ENCODE results near the gene KDM4B. TPM values are rescaled to one million over a fixed set of nuclear protein-coding genes. Genes with fewer than 3 reads are reported as not detected.

The KDM4B gene
- total RNA-seq, 2 donors from 2014 or later, result 49.1 to 54.0 TPM

GRCh38 chr19:5062799-5063198 lies 93.9 kb downstream of the KDM4B start:
- Histone ChIP-seq H3K36me3 (peaks cover 17% of the 10 kb centered on the region), H3K9me3 (peaks cover 5% of the 10 kb centered on the region), H3K4me1 (ENCODE audit: control insufficient read depth in 1 of 2, low read depth in 2 of 2) (peaks cover 0 to 16% of the 10 kb centered on the region in 2 donors), H3K27me3 (replicated peaks; ENCODE audit: insufficient read depth) (no peaks in the 10 kb centered on the region), H3K27ac (no peak overlapping the region), H3K4me3 (no peak overlapping the region)
- DNase-seq (ENCODE audit: low spot score) (no peak), ATAC-seq (ENCODE audit: insufficient number of reproducible peaks, low FRiP score, low read depth) (no peak)
- no peak for TF ChIP-seq CTCF (IDR thresholded peaks at IDR 0.05)

- Histone ChIP-seq H3K27me3 (replicated peaks; ENCODE audit: insufficient read depth) (no peaks in the 10 kb centered on the region), H3K9me3 (peaks cover 5% of the 10 kb centered on the region), H3K4me3 (no peak overlapping the region), H3K36me3 (peaks cover 17% of the 10 kb centered on the region), H3K4me1 (ENCODE audit: control insufficient read depth in 1 of 2, low read depth in 2 of 2) (peaks cover 0 to 4% of the 10 kb centered on the region in 2 donors), H3K27ac (no peak overlapping the region)
- TF ChIP-seq CTCF (IDR thresholded peaks at IDR 0.05), result no peak
- DNase-seq (ENCODE audit: low spot score) (no peak), ATAC-seq (ENCODE audit: insufficient number of reproducible peaks, low FRiP score, low read depth) (no peak)
These were observed 95.1 kb downstream of the KDM4B start for GRCh38 chr19:5063873-5064645.

- ATAC-seq (ENCODE audit: insufficient number of reproducible peaks, low FRiP score, low read depth) (no peak), DNase-seq (ENCODE audit: low spot score) (no peak)
- no peak overlapping the region for H3K27ac ChIP-seq
- H3K27me3 ChIP-seq (replicated peaks; ENCODE audit: insufficient read depth), result no peaks in the 10 kb centered on the region
- no peaks in the 10 kb centered on the region for H3K4me1 ChIP-seq (ENCODE audit: control insufficient read depth in 1 of 2, low read depth in 2 of 2)
- no peak overlapping the region for H3K4me3 ChIP-seq
- no peak for TF ChIP-seq CTCF (IDR thresholded peaks at IDR 0.05)
- peaks cover 19% of the 10 kb centered on the region for H3K36me3 ChIP-seq
- peaks cover 5% of the 10 kb centered on the region for H3K9me3 ChIP-seq
These were observed 96.0 kb downstream of the KDM4B start for GRCh38 chr19:5064896-5065295.

GRCh38 chr19:5065663-5066093 lies 96.8 kb downstream of the KDM4B start:
- ATAC-seq (ENCODE audit: insufficient number of reproducible peaks, low FRiP score, low read depth) (no peak), DNase-seq (ENCODE audit: low spot score) (no peak)
- Histone ChIP-seq H3K9me3 (peaks cover 5% of the 10 kb centered on the region), H3K4me3 (no peak overlapping the region), H3K27me3 (replicated peaks; ENCODE audit: insufficient read depth) (no peaks in the 10 kb centered on the region), H3K27ac (no peak overlapping the region), H3K36me3 (peaks cover 25% of the 10 kb centered on the region), H3K4me1 (ENCODE audit: control insufficient read depth in 1 of 2, low read depth in 2 of 2) (no peaks in the 10 kb centered on the region)
- TF ChIP-seq CTCF (IDR thresholded peaks at IDR 0.05), result no peak

GRCh38 chr19:5066768-5067167 lies 97.9 kb downstream of the KDM4B start:
- TF ChIP-seq CTCF (IDR thresholded peaks at IDR 0.05), result no peak
- H3K36me3 ChIP-seq, result peaks cover 28% of the 10 kb centered on the region
- ATAC-seq (ENCODE audit: insufficient number of reproducible peaks, low FRiP score, low read depth), result no peak
- peaks cover 5% of the 10 kb centered on the region for H3K9me3 ChIP-seq
- H3K4me1 ChIP-seq (ENCODE audit: control insufficient read depth in 1 of 2, low read depth in 2 of 2), result no peaks in the 10 kb centered on the region
- no peak overlapping the region for H3K27ac ChIP-seq
- no peaks in the 10 kb centered on the region for H3K27me3 ChIP-seq (replicated peaks; ENCODE audit: insufficient read depth)
- no peak overlapping the region for H3K4me3 ChIP-seq
- no peak for DNase-seq (ENCODE audit: low spot score)

Measured in thoracic aorta (tissue), 2 donors.